ENCODE data around the gene OSBPL9.
A peak's percentile ranks its signal among the peaks of the same experiment; 100 is the strongest.

Gene OSBPL9

GRCh38 chr1:51726051-51726450 lies 109.2 kb downstream of the OSBPL9 start:
- Histone ChIP-seq H3K9me3 (ENCODE audit: severe bottlenecking) (no peaks in the 10 kb centered on the region), H3K36me3 (ENCODE audit: low read depth) (no peaks in the 10 kb centered on the region), H3K27me3 (ENCODE audit: insufficient read depth, poor library complexity, severe bottlenecking) (no peaks in the 10 kb centered on the region), H3K27ac (ENCODE audit: poor library complexity, severe bottlenecking) (no peak overlapping the region), H3K4me3 (ENCODE audit: severe bottlenecking) (no peak overlapping the region), H3K4me1 (ENCODE audit: insufficient read depth, poor library complexity, severe bottlenecking) (peaks cover 3% of the 10 kb centered on the region)
- DNase-seq (ENCODE audit: low spot score) (no peak), ATAC-seq (ENCODE audit: low read depth) (no peak)
- TF ChIP-seq CTCF (IDR thresholded peaks at IDR 0.05; ENCODE audit: poor library complexity, severe bottlenecking): no peak

- no peaks in the 10 kb centered on the region for H3K27me3 ChIP-seq (ENCODE audit: insufficient read depth, poor library complexity, severe bottlenecking)
- H3K36me3 ChIP-seq (ENCODE audit: low read depth): no peaks in the 10 kb centered on the region
- ATAC-seq (ENCODE audit: low read depth): no peak
- peaks cover 3% of the 10 kb centered on the region for H3K4me1 ChIP-seq (ENCODE audit: insufficient read depth, poor library complexity, severe bottlenecking)
- no peaks in the 10 kb centered on the region for H3K9me3 ChIP-seq (ENCODE audit: severe bottlenecking)
- no peak overlapping the region for H3K27ac ChIP-seq (ENCODE audit: poor library complexity, severe bottlenecking)
- no peak overlapping the region for H3K4me3 ChIP-seq (ENCODE audit: severe bottlenecking)
- TF ChIP-seq CTCF (IDR thresholded peaks at IDR 0.05; ENCODE audit: poor library complexity, severe bottlenecking): no peak
- DNase-seq (ENCODE audit: low spot score): no peak
These were observed 109.8 kb downstream of the OSBPL9 start for GRCh38 chr1:51726544-51727225.

GRCh38 chr1:51727366-51727765 lies 110.5 kb downstream of the OSBPL9 start:
- ATAC-seq (ENCODE audit: low read depth) (no peak), DNase-seq (ENCODE audit: low spot score) (no peak)
- no peaks in the 10 kb centered on the region for H3K36me3 ChIP-seq (ENCODE audit: low read depth)
- no peak for TF ChIP-seq CTCF (IDR thresholded peaks at IDR 0.05; ENCODE audit: poor library complexity, severe bottlenecking)
- H3K4me1 ChIP-seq (ENCODE audit: insufficient read depth, poor library complexity, severe bottlenecking): peaks cover 3% of the 10 kb centered on the region
- no peak overlapping the region for H3K27ac ChIP-seq (ENCODE audit: poor library complexity, severe bottlenecking)
- H3K27me3 ChIP-seq (ENCODE audit: insufficient read depth, poor library complexity, severe bottlenecking): no peaks in the 10 kb centered on the region
- no peak overlapping the region for H3K4me3 ChIP-seq (ENCODE audit: severe bottlenecking)
- H3K9me3 ChIP-seq (ENCODE audit: severe bottlenecking): no peaks in the 10 kb centered on the region

- Histone ChIP-seq H3K27me3 (ENCODE audit: insufficient read depth, poor library complexity, severe bottlenecking) (no peaks in the 10 kb centered on the region), H3K9me3 (ENCODE audit: severe bottlenecking) (no peaks in the 10 kb centered on the region), H3K4me1 (ENCODE audit: insufficient read depth, poor library complexity, severe bottlenecking) (peaks cover 3% of the 10 kb centered on the region), H3K4me3 (ENCODE audit: severe bottlenecking) (peak overlapping the region; percentile 85), H3K27ac (ENCODE audit: poor library complexity, severe bottlenecking) (peak overlapping the region; percentile 52), H3K36me3 (ENCODE audit: low read depth) (no peaks in the 10 kb centered on the region)
- TF ChIP-seq CTCF (IDR thresholded peaks at IDR 0.05; ENCODE audit: poor library complexity, severe bottlenecking): no peak
- DNase-seq (ENCODE audit: low spot score): no peak
- ATAC-seq (ENCODE audit: low read depth): no peak
These were observed 111.8 kb downstream of the OSBPL9 start for GRCh38 chr1:51728611-51729155.

All from RWPE2 (cell line).